ENCODE results near the gene MORN4.

Gene MORN4

GRCh38 chr10:97600616-97601015 is 32.7 kb downstream of the MORN4 start:
- H3K27me3 ChIP-seq (ENCODE audit: insufficient read depth, low read length): no peaks in the 10 kb centered on the region
- peaks cover 5% of the 10 kb centered on the region for H3K4me1 ChIP-seq (ENCODE audit: insufficient read depth, low read length)
- no peaks in the 10 kb centered on the region for H3K36me3 ChIP-seq (ENCODE audit: insufficient read depth, low read length)
- no peaks in the 10 kb centered on the region for H3K9me3 ChIP-seq (ENCODE audit: low read length)
- H3K4me3 ChIP-seq (ENCODE audit: low read length): no peak overlapping the region
- H2AFZ ChIP-seq (ENCODE audit: low read depth, low read length): no peak overlapping the region

- Histone ChIP-seq H3K4me1 (ENCODE audit: insufficient read depth, low read length) (peaks cover 5% of the 10 kb centered on the region), H3K9me3 (ENCODE audit: low read length) (no peaks in the 10 kb centered on the region)
Observed at GRCh38 chr10:97599272-97599619, 34.1 kb downstream of the MORN4 start.

GRCh38 chr10:97598407-97599271 is 34.7 kb downstream of the MORN4 start:
- peaks cover 5% of the 10 kb centered on the region for H3K4me1 ChIP-seq (ENCODE audit: insufficient read depth, low read length)
- no peaks in the 10 kb centered on the region for H3K9me3 ChIP-seq (ENCODE audit: low read length)
- H3K27me3 ChIP-seq (ENCODE audit: insufficient read depth, low read length): no peaks in the 10 kb centered on the region
- H3K36me3 ChIP-seq (ENCODE audit: insufficient read depth, low read length): no peaks in the 10 kb centered on the region
- H3K4me3 ChIP-seq (ENCODE audit: low read length): no peak overlapping the region
- H2AFZ ChIP-seq (ENCODE audit: low read depth, low read length): no peak overlapping the region

More at GRCh38 chr10:97599272-97599619, 34.1 kb downstream of the MORN4 start:
- H2AFZ ChIP-seq (ENCODE audit: low read depth, low read length): no peak overlapping the region
- no peak overlapping the region for H3K4me3 ChIP-seq (ENCODE audit: low read length)
- H3K36me3 ChIP-seq (ENCODE audit: insufficient read depth, low read length): no peaks in the 10 kb centered on the region
- no peaks in the 10 kb centered on the region for H3K27me3 ChIP-seq (ENCODE audit: insufficient read depth, low read length)

GRCh38 chr10:97597778-97598177 is 35.5 kb downstream of the MORN4 start:
- Histone ChIP-seq H3K4me3 (ENCODE audit: low read length) (no peak overlapping the region), H3K27me3 (ENCODE audit: insufficient read depth, low read length) (no peaks in the 10 kb centered on the region), H3K4me1 (ENCODE audit: insufficient read depth, low read length) (peaks cover 5% of the 10 kb centered on the region), H3K9me3 (ENCODE audit: low read length) (no peaks in the 10 kb centered on the region), H3K36me3 (ENCODE audit: insufficient read depth, low read length) (no peaks in the 10 kb centered on the region), H2AFZ (ENCODE audit: low read depth, low read length) (no peak overlapping the region)

- peaks cover 5% of the 10 kb centered on the region for H3K4me1 ChIP-seq (ENCODE audit: insufficient read depth, low read length)
- no peaks in the 10 kb centered on the region for H3K9me3 ChIP-seq (ENCODE audit: low read length)
- H3K36me3 ChIP-seq (ENCODE audit: insufficient read depth, low read length): no peaks in the 10 kb centered on the region
- H2AFZ ChIP-seq (ENCODE audit: low read depth, low read length): no peak overlapping the region
- no peaks in the 10 kb centered on the region for H3K27me3 ChIP-seq (ENCODE audit: insufficient read depth, low read length)
- H3K4me3 ChIP-seq (ENCODE audit: low read length): no peak overlapping the region
Observed at GRCh38 chr10:97596101-97597082, 36.9 kb downstream of the MORN4 start.

GRCh38 chr10:97593421-97593820 is 39.9 kb downstream of the MORN4 start:
- Histone ChIP-seq H2AFZ (ENCODE audit: low read depth, low read length) (no peak overlapping the region), H3K36me3 (ENCODE audit: insufficient read depth, low read length) (no peaks in the 10 kb centered on the region), H3K9me3 (ENCODE audit: low read length) (no peaks in the 10 kb centered on the region), H3K4me3 (ENCODE audit: low read length) (no peak overlapping the region), H3K4me1 (ENCODE audit: insufficient read depth, low read length) (peaks cover 5% of the 10 kb centered on the region), H3K27me3 (ENCODE audit: insufficient read depth, low read length) (no peaks in the 10 kb centered on the region)

- Histone ChIP-seq H3K4me3 (ENCODE audit: low read length) (no peak overlapping the region), H3K27me3 (ENCODE audit: insufficient read depth, low read length) (no peaks in the 10 kb centered on the region), H2AFZ (ENCODE audit: low read depth, low read length) (no peak overlapping the region), H3K36me3 (ENCODE audit: insufficient read depth, low read length) (no peaks in the 10 kb centered on the region), H3K4me1 (ENCODE audit: insufficient read depth, low read length) (peaks cover under 1% of the 10 kb centered on the region), H3K9me3 (ENCODE audit: low read length) (no peaks in the 10 kb centered on the region)
Observed at GRCh38 chr10:97590748-97591495, 42.4 kb downstream of the MORN4 start.

GRCh38 chr10:97590082-97590747 is 43.1 kb downstream of the MORN4 start:
- Histone ChIP-seq H3K4me3 (ENCODE audit: low read length) (no peak overlapping the region), H3K27me3 (ENCODE audit: insufficient read depth, low read length) (no peaks in the 10 kb centered on the region), H3K4me1 (ENCODE audit: insufficient read depth, low read length) (no peaks in the 10 kb centered on the region), H3K36me3 (ENCODE audit: insufficient read depth, low read length) (no peaks in the 10 kb centered on the region), H2AFZ (ENCODE audit: low read depth, low read length) (no peak overlapping the region), H3K9me3 (ENCODE audit: low read length) (no peaks in the 10 kb centered on the region)

GRCh38 chr10:97589479-97589878 is 43.8 kb downstream of the MORN4 start, which contains the start of gene C10orf62:
C10orf62 (plus strand) TSS chr10:97589721; CDS start chr10:97589898, 177 bp downstream.
- Histone ChIP-seq H3K4me3 (ENCODE audit: low read length) (no peak within 1 kb of the TSS), H3K36me3 (ENCODE audit: insufficient read depth, low read length) (no peaks in the 10 kb centered on the region), H2AFZ (ENCODE audit: low read depth, low read length) (no peak within 1 kb of the TSS), H3K4me1 (ENCODE audit: insufficient read depth, low read length) (no peaks in the 10 kb centered on the region), H3K9me3 (ENCODE audit: low read length) (no peaks in the 10 kb centered on the region), H3K27me3 (ENCODE audit: insufficient read depth, low read length) (no peaks in the 10 kb centered on the region)

GRCh38 chr10:97587183-97587582 is 46.1 kb downstream of the MORN4 start:
- H3K4me1 ChIP-seq (ENCODE audit: insufficient read depth, low read length): no peaks in the 10 kb centered on the region
- H3K9me3 ChIP-seq (ENCODE audit: low read length): no peaks in the 10 kb centered on the region
- H3K36me3 ChIP-seq (ENCODE audit: insufficient read depth, low read length): no peaks in the 10 kb centered on the region
- H3K27me3 ChIP-seq (ENCODE audit: insufficient read depth, low read length): no peaks in the 10 kb centered on the region
- H3K4me3 ChIP-seq (ENCODE audit: low read length): no peak overlapping the region
- no peak overlapping the region for H2AFZ ChIP-seq (ENCODE audit: low read depth, low read length)

- no peaks in the 10 kb centered on the region for H3K36me3 ChIP-seq (ENCODE audit: insufficient read depth, low read length)
- H3K4me3 ChIP-seq (ENCODE audit: low read length): no peak overlapping the region
- no peaks in the 10 kb centered on the region for H3K27me3 ChIP-seq (ENCODE audit: insufficient read depth, low read length)
- H3K9me3 ChIP-seq (ENCODE audit: low read length): no peaks in the 10 kb centered on the region
- H3K4me1 ChIP-seq (ENCODE audit: insufficient read depth, low read length): no peaks in the 10 kb centered on the region
- H2AFZ ChIP-seq (ENCODE audit: low read depth, low read length): no peak overlapping the region
Observed at GRCh38 chr10:97585439-97585811, 47.9 kb downstream of the MORN4 start.

GRCh38 chr10:97584798-97585438 is 48.4 kb downstream of the MORN4 start:
- H3K27me3 ChIP-seq (ENCODE audit: insufficient read depth, low read length): no peaks in the 10 kb centered on the region
- no peaks in the 10 kb centered on the region for H3K36me3 ChIP-seq (ENCODE audit: insufficient read depth, low read length)
- H2AFZ ChIP-seq (ENCODE audit: low read depth, low read length): no peak overlapping the region
- H3K4me3 ChIP-seq (ENCODE audit: low read length): no peak overlapping the region
- H3K4me1 ChIP-seq (ENCODE audit: insufficient read depth, low read length): no peaks in the 10 kb centered on the region
- no peaks in the 10 kb centered on the region for H3K9me3 ChIP-seq (ENCODE audit: low read length)

Measured in neuron (in vitro differentiated cells).